ENCODE results near the gene HDLBP. TPM values are rescaled to one million over a fixed set of nuclear protein-coding genes. Genes with fewer than 3 reads are reported as not detected.

The HDLBP gene
- total RNA-seq, 1 donor = 1,418 TPM

- no peaks in the 10 kb centered on the region for H3K4me1 ChIP-seq (ENCODE audit: insufficient read depth, low read length)
- no peak overlapping the region for H3K27ac ChIP-seq (ENCODE audit: low read depth, low read length)
- H3K79me2 ChIP-seq (ENCODE audit: insufficient read depth, low read length) = peaks cover 95% of the 10 kb centered on the region
- H2AFZ ChIP-seq (ENCODE audit: low read length) = no peak overlapping the region
- DNase-seq (ENCODE audit: insufficient read length, low spot score, missing footprints) = peak; percentile 59
- no peak overlapping the region for H3K4me3 ChIP-seq (ENCODE audit: insufficient read depth, low read length)
- H3K27me3 ChIP-seq (ENCODE audit: insufficient read depth, low read length) = no peaks in the 10 kb centered on the region
- H3K9me3 ChIP-seq (ENCODE audit: low read depth, low read length) = no peaks in the 10 kb centered on the region
- H3K4me2 ChIP-seq (ENCODE audit: insufficient read depth, low read length) = no peak overlapping the region
- H4K20me1 ChIP-seq (ENCODE audit: insufficient read depth, low read length) = peaks cover 93% of the 10 kb centered on the region
- no peak for TF ChIP-seq CTCF (IDR thresholded peaks at IDR 0.05; ENCODE audit: extremely low read depth, low read depth, low read length)
- peaks cover 98% of the 10 kb centered on the region for H3K36me3 ChIP-seq (ENCODE audit: insufficient read depth, low read length)
Measured at GRCh38 chr2:241237949-241238371, 77.5 kb downstream of the HDLBP start.

- Histone ChIP-seq H3K27ac (ENCODE audit: low read depth, low read length) (no peak overlapping the region), H4K20me1 (ENCODE audit: insufficient read depth, low read length) (peaks cover 88% of the 10 kb centered on the region), H3K4me2 (ENCODE audit: insufficient read depth, low read length) (no peak overlapping the region), H3K27me3 (ENCODE audit: insufficient read depth, low read length) (no peaks in the 10 kb centered on the region), H3K4me1 (ENCODE audit: insufficient read depth, low read length) (no peaks in the 10 kb centered on the region), H3K9me3 (ENCODE audit: low read depth, low read length) (no peaks in the 10 kb centered on the region), H3K4me3 (ENCODE audit: insufficient read depth, low read length) (no peak overlapping the region), H3K79me2 (ENCODE audit: insufficient read depth, low read length) (peaks cover 87% of the 10 kb centered on the region), H3K36me3 (ENCODE audit: insufficient read depth, low read length) (peaks cover 91% of the 10 kb centered on the region), H2AFZ (ENCODE audit: low read length) (no peak overlapping the region)
- peak; percentile 57 for DNase-seq (ENCODE audit: insufficient read length, low spot score, missing footprints)
- TF ChIP-seq CTCF (IDR thresholded peaks at IDR 0.05; ENCODE audit: extremely low read depth, low read depth, low read length) = no peak
Measured at GRCh38 chr2:241237047-241237446, 78.4 kb downstream of the HDLBP start.

GRCh38 chr2:241235859-241236593, 79.4 kb downstream of the HDLBP start:
- Histone ChIP-seq H3K9me3 (ENCODE audit: low read depth, low read length) (no peaks in the 10 kb centered on the region), H3K27ac (ENCODE audit: low read depth, low read length) (no peak overlapping the region), H3K4me3 (ENCODE audit: insufficient read depth, low read length) (no peak overlapping the region), H3K36me3 (ENCODE audit: insufficient read depth, low read length) (peaks cover 92% of the 10 kb centered on the region), H3K27me3 (ENCODE audit: insufficient read depth, low read length) (no peaks in the 10 kb centered on the region), H3K4me1 (ENCODE audit: insufficient read depth, low read length) (no peaks in the 10 kb centered on the region), H4K20me1 (ENCODE audit: insufficient read depth, low read length) (peaks cover 89% of the 10 kb centered on the region), H2AFZ (ENCODE audit: low read length) (no peak overlapping the region), H3K79me2 (ENCODE audit: insufficient read depth, low read length) (peaks cover 86% of the 10 kb centered on the region), H3K4me2 (ENCODE audit: insufficient read depth, low read length) (no peak overlapping the region)
- peak; percentile 44 for DNase-seq (ENCODE audit: insufficient read length, low spot score, missing footprints)
- TF ChIP-seq CTCF (IDR thresholded peaks at IDR 0.05; ENCODE audit: extremely low read depth, low read depth, low read length) = no peak

GRCh38 chr2:241234962-241235740, 80.3 kb downstream of the HDLBP start:
- Histone ChIP-seq H4K20me1 (ENCODE audit: insufficient read depth, low read length) (peaks cover 84% of the 10 kb centered on the region), H3K36me3 (ENCODE audit: insufficient read depth, low read length) (peaks cover 92% of the 10 kb centered on the region)
- no peak for TF ChIP-seq CTCF (IDR thresholded peaks at IDR 0.05; ENCODE audit: extremely low read depth, low read depth, low read length)

More at GRCh38 chr2:241234962-241235740, 80.3 kb downstream of the HDLBP start:
- DNase-seq (ENCODE audit: insufficient read length, low spot score, missing footprints) = peak; percentile 19
- Histone ChIP-seq H2AFZ (ENCODE audit: low read length) (no peak overlapping the region), H3K27me3 (ENCODE audit: insufficient read depth, low read length) (no peaks in the 10 kb centered on the region), H3K27ac (ENCODE audit: low read depth, low read length) (no peak overlapping the region), H3K4me1 (ENCODE audit: insufficient read depth, low read length) (no peaks in the 10 kb centered on the region), H3K79me2 (ENCODE audit: insufficient read depth, low read length) (peaks cover 77% of the 10 kb centered on the region), H3K4me2 (ENCODE audit: insufficient read depth, low read length) (no peak overlapping the region), H3K9me3 (ENCODE audit: low read depth, low read length) (no peaks in the 10 kb centered on the region), H3K4me3 (ENCODE audit: insufficient read depth, low read length) (no peak overlapping the region)

Data from osteoblast (primary cell).